ENCODE measurements around the gene CALCA. TPM values are rescaled to one million over a fixed set of nuclear protein-coding genes. Genes with fewer than 3 reads are reported as not detected.

CALCA gene
- total RNA-seq, 4 donors from 2014 or later: not detected

DNA sequence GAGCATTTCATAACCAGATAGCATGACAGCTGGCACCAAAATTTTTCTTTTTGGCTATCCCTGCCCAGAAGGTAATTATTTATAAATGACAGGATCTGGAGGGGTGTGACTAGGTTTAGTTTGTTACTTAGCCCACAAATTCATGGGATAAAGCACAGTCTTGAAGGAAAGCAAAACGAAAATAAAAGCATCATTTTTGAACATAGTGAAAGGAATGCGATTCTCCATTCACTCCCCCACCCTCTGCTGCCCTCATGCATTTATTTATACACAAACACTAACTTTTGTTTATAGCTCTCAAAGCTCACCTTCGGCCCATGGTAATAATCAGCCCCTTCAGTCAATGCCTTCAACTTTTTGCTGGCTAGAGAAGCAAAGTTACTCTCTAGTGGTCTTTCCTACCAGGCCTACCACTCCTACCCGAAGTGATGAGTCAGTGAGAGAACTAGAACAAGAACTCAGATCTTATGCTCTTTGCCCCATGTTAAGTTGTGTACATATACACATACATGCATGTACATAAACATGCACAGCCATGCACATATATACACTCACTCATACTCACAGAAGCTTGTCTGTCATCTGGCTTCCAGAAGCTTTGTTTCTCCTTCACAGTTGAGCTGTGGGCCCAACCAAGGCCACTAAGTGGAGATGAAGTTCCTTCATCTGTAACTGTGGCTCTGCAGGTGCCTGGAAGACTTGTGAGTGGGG lies 22.6 kb downstream of the CALCA start:
- in situ Hi-C loops (cut with MboI; ENCODE audit: low pct_ligation_motif_present in 1 of 4, low pct_unique_long_range_greater_than_20kb in 1 of 4, low sequenced_read_pairs in 3 of 4): no loop called here
- intact Hi-C loops (cut with DNase I; ENCODE audit: low total_unique reads): no loop called here
- H3K4me3 ChIP-seq: no peak overlapping the region
- H3K9me3 ChIP-seq: no peaks in the 10 kb centered on the region
- DNase-seq: no peak
- H3K27me3 ChIP-seq: no peaks in the 10 kb centered on the region
- no peak overlapping the region for H3K27ac ChIP-seq
- no peaks in the 10 kb centered on the region for H3K4me1 ChIP-seq
- H3K36me3 ChIP-seq: no peaks in the 10 kb centered on the region
- 67 to 77% methylated on average over 2 to 4 of the region's 4 CpGs for WGBS, 2 donors (ENCODE audit: low coverage in 1 of 2)
- TF ChIP-seq, protein P1, sequence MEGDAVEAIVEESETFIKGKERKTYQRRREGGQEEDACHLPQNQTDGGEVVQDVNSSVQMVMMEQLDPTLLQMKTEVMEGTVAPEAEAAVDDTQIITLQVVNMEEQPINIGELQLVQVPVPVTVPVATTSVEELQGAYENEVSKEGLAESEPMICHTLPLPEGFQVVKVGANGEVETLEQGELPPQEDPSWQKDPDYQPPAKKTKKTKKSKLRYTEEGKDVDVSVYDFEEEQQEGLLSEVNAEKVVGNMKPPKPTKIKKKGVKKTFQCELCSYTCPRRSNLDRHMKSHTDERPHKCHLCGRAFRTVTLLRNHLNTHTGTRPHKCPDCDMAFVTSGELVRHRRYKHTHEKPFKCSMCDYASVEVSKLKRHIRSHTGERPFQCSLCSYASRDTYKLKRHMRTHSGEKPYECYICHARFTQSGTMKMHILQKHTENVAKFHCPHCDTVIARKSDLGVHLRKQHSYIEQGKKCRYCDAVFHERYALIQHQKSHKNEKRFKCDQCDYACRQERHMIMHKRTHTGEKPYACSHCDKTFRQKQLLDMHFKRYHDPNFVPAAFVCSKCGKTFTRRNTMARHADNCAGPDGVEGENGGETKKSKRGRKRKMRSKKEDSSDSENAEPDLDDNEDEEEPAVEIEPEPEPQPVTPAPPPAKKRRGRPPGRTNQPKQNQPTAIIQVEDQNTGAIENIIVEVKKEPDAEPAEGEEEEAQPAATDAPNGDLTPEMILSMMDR (IDR thresholded peaks at IDR 0.05): no peak
- TF ChIP-seq EP300 (IDR thresholded peaks at IDR 0.05; ENCODE audit: low read depth): no peak
- TF ChIP-seq POLR2AphosphoS5 (IDR thresholded peaks at IDR 0.05): no peak
- TF ChIP-seq POLR2A (IDR thresholded peaks at IDR 0.05): no peak

DNA sequence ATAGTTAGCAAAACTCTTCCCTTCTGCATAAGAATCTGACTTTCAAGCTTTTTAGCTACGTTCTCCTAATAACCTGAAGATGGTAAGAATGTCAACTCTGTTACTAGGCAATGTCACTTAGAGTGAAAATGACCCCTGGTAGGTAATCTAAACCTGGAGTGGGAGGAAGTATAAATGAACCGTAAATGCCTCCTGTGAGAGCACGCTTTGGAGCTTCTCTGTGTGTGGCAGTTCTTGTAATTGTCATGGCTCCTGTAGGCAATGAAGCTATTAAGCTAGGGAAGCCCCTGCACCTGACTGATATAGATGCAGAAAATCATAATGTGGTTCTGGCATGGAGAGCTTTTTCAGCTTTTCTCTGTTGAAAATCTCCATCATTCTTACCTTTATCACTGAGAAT lies 29.4 kb downstream of the CALCA start:
- DNase-seq: no peak
- Histone ChIP-seq H3K9me3 (no peaks in the 10 kb centered on the region), H3K4me3 (no peak overlapping the region), H3K27ac (no peak overlapping the region), H3K27me3 (no peaks in the 10 kb centered on the region), H3K4me1 (no peaks in the 10 kb centered on the region), H3K36me3 (no peaks in the 10 kb centered on the region)
- TF ChIP-seq EP300 (IDR thresholded peaks at IDR 0.05; ENCODE audit: low read depth): no peak
- TF ChIP-seq POLR2A (IDR thresholded peaks at IDR 0.05): no peak
- TF ChIP-seq POLR2AphosphoS5 (IDR thresholded peaks at IDR 0.05): no peak
- TF ChIP-seq, protein P1 (IDR thresholded peaks at IDR 0.05): no peak
- intact Hi-C loops (cut with DNase I; ENCODE audit: low total_unique reads): no loop called here
- 0 to 60% methylated on average over 1 to 3 of the region's 3 CpGs for WGBS, 2 donors (ENCODE audit: low coverage in 1 of 2)
- in situ Hi-C loops (cut with MboI; ENCODE audit: low pct_ligation_motif_present in 1 of 4, low pct_unique_long_range_greater_than_20kb in 1 of 4, low sequenced_read_pairs in 3 of 4): no loop called here

DNA sequence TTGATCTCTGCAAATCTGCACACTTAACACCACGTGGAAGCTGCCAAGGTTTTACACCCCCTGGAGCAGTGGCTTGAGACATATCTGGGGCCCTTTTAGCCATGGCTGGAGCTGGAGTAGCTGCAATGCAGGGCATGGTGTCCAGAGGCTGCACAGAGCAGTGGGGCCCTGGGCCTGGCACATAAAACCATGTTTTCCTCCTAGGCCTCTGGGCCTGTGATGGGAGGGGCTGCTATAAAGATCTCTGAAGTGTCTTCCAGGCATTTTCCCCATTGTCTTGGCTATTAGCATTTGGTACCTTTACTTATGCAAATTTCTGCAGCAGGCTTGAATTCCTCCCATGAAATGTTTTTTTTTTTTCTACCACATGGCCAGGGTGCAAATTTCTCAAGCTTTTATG lies 33.2 kb downstream of the CALCA start:
- WGBS, 2 donors (ENCODE audit: low coverage in 1 of 2): 43% methylated on average over 1 of the region's 1 CpG; no CpG with 5 or more reads in 1 of the 2 donors
- Histone ChIP-seq H3K9me3 (no peaks in the 10 kb centered on the region), H3K27me3 (no peaks in the 10 kb centered on the region), H3K4me3 (no peak overlapping the region), H3K27ac (no peak overlapping the region), H3K4me1 (no peaks in the 10 kb centered on the region), H3K36me3 (no peaks in the 10 kb centered on the region)
- intact Hi-C loops (cut with DNase I; ENCODE audit: low total_unique reads) (no loop called here), in situ Hi-C loops (cut with MboI; ENCODE audit: low pct_ligation_motif_present in 1 of 4, low pct_unique_long_range_greater_than_20kb in 1 of 4, low sequenced_read_pairs in 3 of 4) (no loop called here)
- DNase-seq: no peak
- TF ChIP-seq, protein P1 (IDR thresholded peaks at IDR 0.05): no peak
- TF ChIP-seq POLR2AphosphoS5 (IDR thresholded peaks at IDR 0.05) (no peak), EP300 (IDR thresholded peaks at IDR 0.05; ENCODE audit: low read depth) (no peak), POLR2A (IDR thresholded peaks at IDR 0.05) (no peak)

DNA sequence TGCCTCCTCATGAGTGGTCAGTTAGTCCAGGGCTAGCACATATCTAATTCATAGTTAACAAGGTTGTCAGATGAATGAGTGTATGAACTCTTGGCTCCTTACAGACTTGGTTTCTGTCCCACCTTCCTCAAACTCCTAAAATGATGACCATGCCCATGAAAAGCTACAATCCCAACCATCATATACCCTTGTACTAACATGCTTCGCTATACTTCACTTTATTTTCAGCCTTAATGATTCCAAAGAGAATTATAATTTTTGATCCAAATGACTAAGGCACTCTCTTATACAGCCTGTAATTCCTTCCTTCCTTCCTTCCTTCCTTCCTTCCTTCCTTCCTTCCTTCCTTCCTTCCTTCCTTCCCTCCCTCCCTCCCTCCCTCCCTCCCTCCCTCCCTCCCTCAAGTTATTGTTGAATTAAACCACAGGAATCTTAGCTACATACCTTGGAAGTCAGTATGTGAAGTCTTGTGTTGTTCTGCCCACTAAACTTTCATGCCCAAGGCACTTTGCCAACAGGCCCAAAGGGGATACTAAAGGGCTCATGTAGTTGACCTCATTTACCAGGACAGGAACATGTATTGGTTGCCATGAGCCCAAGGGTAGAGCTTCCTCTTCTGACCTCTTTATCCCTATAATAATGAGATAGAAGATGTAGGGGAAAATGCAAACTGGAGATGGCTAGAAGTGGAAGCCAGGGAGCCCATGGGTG lies 37.4 kb downstream of the CALCA start:
- H3K4me3 ChIP-seq: no peak overlapping the region
- no peak for DNase-seq

More for the DNA sequence above, 37.4 kb downstream of the CALCA start:
- Histone ChIP-seq H3K27ac (no peak overlapping the region), H3K36me3 (no peaks in the 10 kb centered on the region), H3K4me1 (no peaks in the 10 kb centered on the region), H3K27me3 (no peaks in the 10 kb centered on the region), H3K9me3 (no peaks in the 10 kb centered on the region)
- TF ChIP-seq, protein P1 (IDR thresholded peaks at IDR 0.05): no peak
- TF ChIP-seq EP300 (IDR thresholded peaks at IDR 0.05; ENCODE audit: low read depth) (no peak), POLR2A (IDR thresholded peaks at IDR 0.05) (no peak), POLR2AphosphoS5 (IDR thresholded peaks at IDR 0.05) (no peak)
- in situ Hi-C loops (cut with MboI; ENCODE audit: low pct_ligation_motif_present in 1 of 4, low pct_unique_long_range_greater_than_20kb in 1 of 4, low sequenced_read_pairs in 3 of 4): no loop called here
- 93 to 100% methylated on average over 1 of the region's 1 CpG for WGBS, 2 donors (ENCODE audit: low coverage in 1 of 2)
- intact Hi-C loops (cut with DNase I; ENCODE audit: low total_unique reads): no loop called here

Data from transverse colon (tissue), 4 donors.